H1 (cell line): ENCODE measurements around the gene ALDH3A1. TPM values are rescaled to one million over a fixed set of nuclear protein-coding genes. Genes with fewer than 3 reads are reported as not detected.
A peak's percentile ranks its signal among the peaks of the same experiment; 100 is the strongest.

ENCODE experiments used
- CTCF ChIA-PET: fragments of 300-600 bp; sonication (Branson Sonifier 250); formaldehyde crosslinking; loops from one replicate; lab custom pipeline; 2021; ENCODE audit not compliant: partially characterized antibody; lab: Charles Lee
- POLR2A ChIA-PET: fragments of 300-600 bp; sonication (Branson Sonifier 250); formaldehyde crosslinking; loops from one replicate; lab custom pipeline; 2021; ENCODE audit warnings: inconsistent platforms; ENCODE audit not compliant: partially characterized antibody; lab: Charles Lee
- DNase-seq, 2 experiments: peaks; one replicate each; pipeline versions ENCODE4 v3.0.0 to v3.0.0-alpha.2; 2010 to 2022; ENCODE audit warnings: low spot score in 2 of 2, low read depth in 1 of 2, mixed read lengths in 1 of 2
- FAIRE-seq: peaks from 2 replicates; lab custom pipeline; 2011; peaks lifted over from hg19 to GRCh38; lab: Jason Lieb, UNC
- H2AFZ ChIP-seq: 2 replicates; pipeline ENCODE4 v1.8.1; 2012; ENCODE audit warnings: low read length, inconsistent platforms
- H2AK5ac ChIP-seq: 2 replicates; pipeline ENCODE4 v1.6.1; 2013; ENCODE audit warnings: low read depth, low read length
- H2BK120ac ChIP-seq: replicated peaks from 2 replicates; pipeline ENCODE3; 2013; ENCODE audit warnings: low read depth, low read length, inconsistent platforms
- H2BK12ac ChIP-seq: 2 replicates; pipeline ENCODE4 v1.6.1; 2013; ENCODE audit warnings: low read depth, low read length
- H2BK15ac ChIP-seq: 2 replicates; pipeline ENCODE4 v1.6.1; 2013; ENCODE audit warnings: low read length
- H2BK20ac ChIP-seq: 2 replicates; pipeline ENCODE4 v1.6.1; 2013; ENCODE audit warnings: low read length
- H2BK5ac ChIP-seq: 2 replicates; pipeline ENCODE4 v1.6.1; 2013; ENCODE audit warnings: low read depth, low read length
- H3K14ac ChIP-seq: 2 replicates; pipeline ENCODE4 v1.6.1; 2013; ENCODE audit warnings: inconsistent platforms; ENCODE audit not compliant: insufficient read length
- H3K18ac ChIP-seq: 2 replicates; pipeline ENCODE4 v1.6.1; 2013; ENCODE audit warnings: low read length; ENCODE audit errors: extremely low read depth
- H3K23ac ChIP-seq: 2 replicates; pipeline ENCODE4 v1.6.1; 2013; ENCODE audit warnings: inconsistent platforms; ENCODE audit not compliant: insufficient read length
- H3K23me2 ChIP-seq: 2 replicates; pipeline ENCODE4 v1.6.1; 2013; ENCODE audit warnings: low read depth, low read length
- H3K27ac ChIP-seq: 2 replicates; pipeline ENCODE4 v1.6.1; 2011; ENCODE audit warnings: low read depth, low read length, inconsistent platforms
- H3K27me3 ChIP-seq, 4 experiments: replicated peaks in 1 of 4; 1 replicate in 1 of 4; 2 replicates in 3 of 4; pipeline versions ENCODE4 v1.6.1 to v1.8.1; 2011 to 2013; ENCODE audit warnings: low read length in 3 of 4, mild to moderate bottlenecking in 3 of 4, inconsistent platforms in 2 of 4, mixed read lengths in 2 of 4, moderate library complexity in 1 of 4; ENCODE audit not compliant: control insufficient read depth in 3 of 4, insufficient read depth in 3 of 4; ENCODE audit errors: extremely low read depth in 1 of 4
- H3K36me3 ChIP-seq, 4 experiments: 2 replicates each; pipeline versions ENCODE4 v1.6.1 to v1.8.1; 2011 to 2013; ENCODE audit warnings: mild to moderate bottlenecking in 4 of 4, low read length in 3 of 4, moderate library complexity in 2 of 4, control low read depth in 1 of 4, inconsistent platforms in 1 of 4; ENCODE audit not compliant: insufficient read depth in 4 of 4, control insufficient read depth in 2 of 4
- H3K4ac ChIP-seq: replicated peaks from 2 replicates; pipeline ENCODE3; 2013; ENCODE audit warnings: low read length, low read depth, mixed read lengths, inconsistent platforms; ENCODE audit not compliant: insufficient read length
- H3K4me1 ChIP-seq, 4 experiments: replicated peaks in 1 of 4; 1 replicate in 1 of 4; 2 replicates in 3 of 4; pipeline versions ENCODE4 v1.6.1 to v1.8.1; 2011 to 2013; ENCODE audit warnings: low read length in 3 of 4, inconsistent platforms in 2 of 4, mixed read lengths in 1 of 4; ENCODE audit not compliant: insufficient read depth in 4 of 4, control insufficient read depth in 3 of 4
- H3K4me2 ChIP-seq, 2 experiments: 2 replicates each; pipeline versions ENCODE4 v1.6.1 to v1.8.1; 2011 to 2013; ENCODE audit warnings: low read depth in 2 of 2, low read length in 2 of 2, control low read depth in 1 of 2, inconsistent platforms in 1 of 2, mild to moderate bottlenecking in 1 of 2; ENCODE audit not compliant: insufficient read depth in 1 of 2
- H3K4me3 ChIP-seq, 4 experiments: fragments of 200-600, 300-600 bp in 1 of 4; sonication (generic), shearing (Covaris generic), sonication (Bioruptor Twin) in 1 of 4; 2 replicates each; pipeline versions ENCODE4 v1.5.1 to v1.8.1; 2011 to 2016; ENCODE audit warnings: low read length in 4 of 4, low read depth in 3 of 4, control low read depth in 2 of 4, inconsistent platforms in 2 of 4, mild to moderate bottlenecking in 2 of 4, mixed read lengths in 1 of 4, moderate library complexity in 1 of 4; ENCODE audit not compliant: insufficient read depth in 2 of 4; ENCODE audit errors: extremely low read depth in 1 of 4
- H3K56ac ChIP-seq: replicated peaks from 2 replicates; pipeline ENCODE3; 2013; ENCODE audit warnings: low read depth, mild to moderate bottlenecking, mixed read lengths, low read length, inconsistent platforms; ENCODE audit not compliant: insufficient read length
- H3K79me1 ChIP-seq: 2 replicates; pipeline ENCODE4 v1.6.1; 2013; ENCODE audit warnings: low read depth, low read length, control low read depth
- H3K79me2 ChIP-seq, 2 experiments: 2 replicates each; pipeline versions ENCODE4 v1.6.1 to v1.8.1; 2012 to 2013; ENCODE audit warnings: low read length in 2 of 2, mild to moderate bottlenecking in 2 of 2, inconsistent platforms in 1 of 2; ENCODE audit not compliant: insufficient read depth in 2 of 2, control insufficient read depth in 1 of 2
- H3K9ac ChIP-seq, 4 experiments: replicated peaks in 1 of 4; 1 replicate in 1 of 4; 2 replicates in 3 of 4; pipeline versions ENCODE4 v1.6.1 to v1.8.1; 2011 to 2013; ENCODE audit warnings: low read depth in 3 of 4, low read length in 3 of 4, control low read depth in 2 of 4, mild to moderate bottlenecking in 2 of 4, moderate library complexity in 2 of 4, inconsistent platforms in 1 of 4; ENCODE audit errors: extremely low read depth in 1 of 4
- H3K9me3 ChIP-seq, 2 experiments: 2 replicates each; pipeline versions ENCODE4 v1.6.1 to v1.8.1; 2012 to 2013; ENCODE audit warnings: mild to moderate bottlenecking in 2 of 2, moderate library complexity in 2 of 2, control low read depth in 1 of 2, inconsistent platforms in 1 of 2, low read depth in 1 of 2, low read length in 1 of 2, mixed read lengths in 1 of 2; ENCODE audit not compliant: insufficient read depth in 2 of 2
- H4K20me1 ChIP-seq, 2 experiments: replicated peaks in 1 of 2; 2 replicates each; pipeline versions ENCODE3 to v1.8.1; 2011 to 2013; ENCODE audit warnings: inconsistent platforms in 2 of 2, low read length in 2 of 2, mild to moderate bottlenecking in 1 of 2; ENCODE audit not compliant: insufficient read depth in 2 of 2, control insufficient read depth in 1 of 2
- H4K5ac ChIP-seq: 2 replicates; pipeline ENCODE4 v1.6.1; 2013; ENCODE audit warnings: low read length, low read depth, mixed read lengths, inconsistent platforms; ENCODE audit not compliant: insufficient read length
- H4K8ac ChIP-seq: 2 replicates; pipeline ENCODE4 v1.8.0; 2013; ENCODE audit warnings: mild to moderate bottlenecking, moderate library complexity, low read length, inconsistent platforms; ENCODE audit not compliant: insufficient read depth; ENCODE audit errors: extremely low read depth
- H4K91ac ChIP-seq: replicated peaks from 2 replicates; pipeline ENCODE3; 2013; ENCODE audit warnings: low read length, mixed read lengths, inconsistent platforms; ENCODE audit not compliant: insufficient read length
- CBX5 ChIP-seq: fragments of 300-800, 300-1000 bp; sonication (generic); IDR thresholded peaks from 2 replicates; pipeline ENCODE4 v1.7.1; 2016; ENCODE audit warnings: antibody characterized with exemption, low read length, low read depth
- CEBPB ChIP-seq: IDR thresholded peaks from 2 replicates; pipeline ENCODE4 v1.6.1; 2012; ENCODE audit warnings: low read depth, low read length
- HDAC6 ChIP-seq: IDR thresholded peaks from one replicate; pipeline ENCODE4 v1.7.1; 2012; ENCODE audit warnings: low read depth, mild to moderate bottlenecking, inconsistent platforms, low read length, moderate library complexity
- KDM4A ChIP-seq: IDR thresholded peaks from one replicate; pipeline ENCODE4 v1.7.1; 2012; ENCODE audit warnings: low read depth, mild to moderate bottlenecking, moderate library complexity, low read length, inconsistent platforms; ENCODE audit not compliant: severe bottlenecking
- RAD21 ChIP-seq, 2 experiments: IDR thresholded peaks in 1 of 2; conservative IDR thresholded peaks in 1 of 2; 2 replicates each; pipeline ENCODE4 v1.6.1; 2011; ENCODE audit warnings: low read depth in 2 of 2, low read length in 2 of 2, improper control_type of control experiment in 1 of 2, inconsistent platforms in 1 of 2, mild to moderate bottlenecking in 1 of 2, moderate library complexity in 1 of 2
- SRF ChIP-seq: IDR thresholded peaks from 2 replicates; pipeline ENCODE4 v1.6.1; 2011; ENCODE audit warnings: mild to moderate bottlenecking, low read depth, low read length, moderate library complexity
- WGBS, 2 experiments: shearing (Covaris generic) in 1 of 2; methylation state at CpG; one replicate each; pipeline versions ENCODE4 v1.1.6 to v1.1.7; 2013 to 2015; ENCODE audit warnings: low lambda C conversion rate in 2 of 2, mixed read lengths in 2 of 2, inconsistent platforms in 1 of 2, low coverage in 1 of 2, missing lambda C conversion rate in 1 of 2; ENCODE audit not compliant: insufficient replicate concordance in 2 of 2, insufficient coverage in 1 of 2, insufficient read length in 1 of 2; ENCODE audit errors: extremely low coverage in 1 of 2, missing lambda C conversion rate in 1 of 2; 5-methylcytosine and 5-hydroxymethylcytosine counted together
- polyA plus RNA-seq, 7 experiments: library from polyadenylated mRNA; depleted of rRNA in 3 of 7; stranded (reverse) in 5 of 7; unstranded in 2 of 7; fragments of >200 nt in 5 of 7; fragments of 200-250 nt in 2 of 7; gene quantifications; 1 replicate in 5 of 7; 2 replicates in 1 of 7; 4 replicates in 1 of 7; pipeline versions ENCODE4 v1.2.1 to v1.2.3, GENCODE V29; 2011 to 2013; ENCODE audit warnings: missing spikeins in 2 of 7, mixed read lengths in 2 of 7
- total RNA-seq: library from RNA; stranded (reverse); fragmentation: NEBNext Ultra II Directional; extraction: Animal tissue kit (Norgen Biotek cat#: 25700); gene quantifications from 2 replicates; pipeline ENCODE4 v1.2.1, GENCODE V29; 2021
- TF ChIP-seq, protein P1 (sequence below), 3 experiments: IDR thresholded peaks; 1 replicate in 2 of 3; 2 replicates in 1 of 3; pipeline versions ENCODE4 v1.5.1 to v1.6.1; 2011; ENCODE audit warnings: low read length in 3 of 3, mild to moderate bottlenecking in 3 of 3, inconsistent platforms in 2 of 3, low read depth in 1 of 3, moderate library complexity in 1 of 3; ENCODE audit not compliant: insufficient read depth in 1 of 3; ENCODE audit errors: control extremely low read depth in 1 of 3

Gene ALDH3A1
- total and polyA plus RNA-seq, 2 of the 8 experiments (the other 6 are each of a cell fraction or from before 2014, with no cell fraction given) = 0.37 to 1.4 TPM

DNA sequence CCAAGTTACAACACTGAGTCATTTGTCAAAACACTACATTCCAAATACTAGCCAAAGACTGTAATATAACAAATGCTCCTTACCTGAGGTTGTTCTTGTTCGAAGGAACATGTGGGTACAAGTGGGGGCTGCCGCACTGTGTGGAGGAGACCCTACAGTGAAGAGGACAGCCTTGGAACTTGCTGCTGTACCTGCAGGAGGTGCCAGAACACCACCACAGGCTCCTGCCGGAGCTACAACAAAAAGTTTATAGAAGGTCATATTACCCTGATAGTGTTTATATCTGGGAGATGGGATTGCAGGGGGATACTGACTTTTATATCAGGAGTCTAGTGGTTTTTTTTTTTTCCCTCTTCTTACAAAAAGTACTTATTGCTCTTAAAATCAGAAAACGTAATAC lies 37.8 kb upstream of the ALDH3A1 start:
- Histone ChIP-seq H3K23me2 (no peaks in the 10 kb centered on the region), H4K5ac (no peak overlapping the region), H3K4ac (no peak overlapping the region), H3K79me2 (no peaks in the 10 kb centered on the region), H3K27ac (no peak overlapping the region), H3K27me3 (no peaks in the 10 kb centered on the region), H4K20me1 (no peaks in the 10 kb centered on the region), H3K4me2 (no peak overlapping the region), H2BK5ac (no peak overlapping the region), H2BK12ac (no peak overlapping the region), H3K79me1 (no peaks in the 10 kb centered on the region), H3K23ac (no peak overlapping the region), H3K14ac (no peak overlapping the region), H4K91ac (no peak overlapping the region), H3K4me3 (no peak overlapping the region), H2BK15ac (no peak overlapping the region), H2BK20ac (no peak overlapping the region), H3K18ac (no peak overlapping the region), H2AFZ (no peak overlapping the region), H2BK120ac (no peak overlapping the region), H3K56ac (no peak overlapping the region), H2AK5ac (no peak overlapping the region), H3K36me3 (no peaks in the 10 kb centered on the region), H3K9ac (no peak overlapping the region), H3K9me3 (no peaks in the 10 kb centered on the region), H4K8ac (no peak overlapping the region), H3K4me1 (no peaks in the 10 kb centered on the region)
- FAIRE-seq (no peak), DNase-seq (no peak)
- TF ChIP-seq CBX5 (no peak), RAD21 (IDR thresholded peaks at IDR 0.05 in 1 of 2, conservative IDR thresholded peaks at IDR 0.05 in 1 of 2; ENCODE audit: low read depth in 2 of 2, low read length in 2 of 2) (peak; percentile 73 to 78), HDAC6 (no peak), SRF (no peak), KDM4A (no peak), CEBPB (no peak)
- TF ChIP-seq, protein P1, sequence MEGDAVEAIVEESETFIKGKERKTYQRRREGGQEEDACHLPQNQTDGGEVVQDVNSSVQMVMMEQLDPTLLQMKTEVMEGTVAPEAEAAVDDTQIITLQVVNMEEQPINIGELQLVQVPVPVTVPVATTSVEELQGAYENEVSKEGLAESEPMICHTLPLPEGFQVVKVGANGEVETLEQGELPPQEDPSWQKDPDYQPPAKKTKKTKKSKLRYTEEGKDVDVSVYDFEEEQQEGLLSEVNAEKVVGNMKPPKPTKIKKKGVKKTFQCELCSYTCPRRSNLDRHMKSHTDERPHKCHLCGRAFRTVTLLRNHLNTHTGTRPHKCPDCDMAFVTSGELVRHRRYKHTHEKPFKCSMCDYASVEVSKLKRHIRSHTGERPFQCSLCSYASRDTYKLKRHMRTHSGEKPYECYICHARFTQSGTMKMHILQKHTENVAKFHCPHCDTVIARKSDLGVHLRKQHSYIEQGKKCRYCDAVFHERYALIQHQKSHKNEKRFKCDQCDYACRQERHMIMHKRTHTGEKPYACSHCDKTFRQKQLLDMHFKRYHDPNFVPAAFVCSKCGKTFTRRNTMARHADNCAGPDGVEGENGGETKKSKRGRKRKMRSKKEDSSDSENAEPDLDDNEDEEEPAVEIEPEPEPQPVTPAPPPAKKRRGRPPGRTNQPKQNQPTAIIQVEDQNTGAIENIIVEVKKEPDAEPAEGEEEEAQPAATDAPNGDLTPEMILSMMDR (IDR thresholded peaks at IDR 0.05; ENCODE audit: control extremely low read depth in 1 of 3, insufficient read depth in 1 of 3, low read depth in 1 of 3, low read length in 3 of 3) = peak; percentile 47 to 59 (median 54)
- ChIA-PET POLR2A (no interaction called here), CTCF (interaction anchor here (1.0 to 1.6 kb wide), 2 partner anchors 114 to 196 kb away, joined by 3 to 11 read pairs; no protein-coding TSS in a partner anchor)
- 67% methylated on average over 4 of the region's 4 CpGs; no CpG with 5 or more reads in 1 of the 2 experiments for WGBS, 2 experiments
